ENCODE data around the gene UBE3B.

DNA sequence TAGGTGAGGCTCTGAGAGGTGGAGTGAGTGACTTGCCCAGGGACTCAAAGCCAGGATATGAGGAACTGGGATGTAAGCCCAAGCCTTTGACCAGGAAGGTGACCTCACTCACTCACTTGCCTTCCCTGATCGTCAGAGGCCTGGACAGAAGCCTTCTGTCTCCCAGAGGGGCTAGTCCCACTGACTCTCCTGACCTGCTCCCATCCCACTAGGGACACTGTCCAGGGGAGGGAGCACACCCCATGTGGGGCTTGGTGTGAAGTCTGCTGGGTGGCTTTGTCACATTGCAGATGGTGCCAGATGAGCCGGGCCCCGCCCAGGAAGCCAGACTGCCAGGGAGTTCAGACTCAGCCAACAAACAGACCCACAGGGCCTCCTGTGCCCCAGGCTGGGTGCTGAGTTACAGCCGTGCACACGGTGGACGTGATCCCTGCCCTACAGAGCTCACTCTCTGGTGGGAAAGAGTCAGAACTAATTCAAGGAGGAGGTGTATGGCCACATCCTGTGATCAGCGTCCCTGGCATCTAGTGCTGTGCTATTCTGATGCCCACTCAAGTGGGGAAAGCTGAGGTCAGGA, 67.6 kb downstream of the UBE3B start:
- TF ChIP-seq CTCF (IDR thresholded peaks at IDR 0.05) (no peak), EP300 (IDR thresholded peaks at IDR 0.05) (no peak), POLR2A (IDR thresholded peaks at IDR 0.05) (no peak)
